Kidney tubule cell (primary cell): ENCODE measurements around the gene ZNF780B.
"Not testable (repeated sequence)": the region's sequence is repeated elsewhere in the genome, so short reads cannot be mapped to it uniquely, and the experiment has no call there.

Source experiments
- DNase-seq: peaks from one replicate; pipeline ENCODE4 v3.0.0-alpha.2; 2018; ENCODE audit warnings: low spot score

ZNF780B gene

GRCh38 chr19:40055832-40056504 lies at the start of gene ZNF780B:
ZNF780B (minus strand) TSS chr19:40056231; CDS start chr19:40050332, 5,899 bp downstream.
- peak; percentile 64 for DNase-seq

- no peak for DNase-seq
These were observed 48.7 kb upstream of the ZNF780B start for GRCh38 chr19:40104754-40105153.

GRCh38 chr19:40103600-40103999 lies 47.6 kb upstream of the ZNF780B start:
- no peak for DNase-seq

GRCh38 chr19:40101813-40102212 lies 45.8 kb upstream of the ZNF780B start:
- no peak for DNase-seq

GRCh38 chr19:40093416-40093815 lies 37.4 kb upstream of the ZNF780B start:
- DNase-seq, result no peak

GRCh38 chr19:40091205-40092129 lies 35.4 kb upstream of the ZNF780B start:
- DNase-seq, result no peak

GRCh38 chr19:40090241-40091204 lies 34.5 kb upstream of the ZNF780B start, which contains the start of gene ZNF780A:
ZNF780A (minus strand) TSS chr19:40090943; CDS start chr19:40084753, 6,190 bp downstream.
- DNase-seq, result peak; percentile 78

GRCh38 chr19:40089462-40089861 lies 33.4 kb upstream of the ZNF780B start:
- peak; percentile 22 for DNase-seq

- no peak for DNase-seq
These were observed 32.4 kb upstream of the ZNF780B start for GRCh38 chr19:40088299-40089047.

GRCh38 chr19:40084948-40085347 lies 28.9 kb upstream of the ZNF780B start:
- DNase-seq, result no peak

- no peak for DNase-seq
These were observed 25.4 kb upstream of the ZNF780B start for GRCh38 chr19:40081411-40081810.

- DNase-seq, result no peak
These were observed 24.3 kb upstream of the ZNF780B start for GRCh38 chr19:40080289-40080688.

GRCh38 chr19:40078377-40078776 lies 22.3 kb upstream of the ZNF780B start:
- DNase-seq, result no peak

GRCh38 chr19:40070058-40070457 lies 14.0 kb upstream of the ZNF780B start:
- no peak for DNase-seq

- no peak for DNase-seq
These were observed 3.6 kb upstream of the ZNF780B start for GRCh38 chr19:40059624-40060023.

- DNase-seq, result no peak
These were observed 1.1 kb upstream of the ZNF780B start for GRCh38 chr19:40057166-40057565.

GRCh38 chr19:40056505-40056904 lies 474 bp upstream of the ZNF780B start:
- no peak for DNase-seq

- DNase-seq, result no peak
These were observed 982 bp downstream of the ZNF780B start for GRCh38 chr19:40055049-40055448.

GRCh38 chr19:40054632-40055031 lies 1.4 kb downstream of the ZNF780B start:
- DNase-seq, result no peak

GRCh38 chr19:40053491-40053890 lies 2.5 kb downstream of the ZNF780B start:
- DNase-seq, result no peak

GRCh38 chr19:40041718-40042117 lies 14.3 kb downstream of the ZNF780B start:
- not testable (repeated sequence) for DNase-seq
